Measurements from ENCODE around the gene C6orf62. TPM values are rescaled to one million over a fixed set of nuclear protein-coding genes. Genes with fewer than 3 reads are reported as not detected.

Gene C6orf62
- total and polyA plus RNA-seq, 2 donors from 2014 or later: 55.8 to 114 TPM

GRCh38 chr6:24689964-24690363, 29.0 kb downstream of the C6orf62 start:
- Histone ChIP-seq H3K9me3 (ENCODE audit: control insufficient read depth in 2 of 3, insufficient read depth in 1 of 3, low read length in 3 of 3) (no peaks in the 10 kb centered on the region), H3K27me3 (ENCODE audit: control insufficient read depth, insufficient read depth, low read length) (no peaks in the 10 kb centered on the region), H3K9ac (ENCODE audit: low read length in 3 of 3) (no peak overlapping the region), H3K27ac (ENCODE audit: low read depth in 2 of 2, low read length in 2 of 2) (no peak overlapping the region), H3K4me1 (ENCODE audit: control insufficient read depth in 2 of 3, insufficient read depth in 2 of 3, low read depth in 1 of 3, low read length in 3 of 3) (no peaks in the 10 kb centered on the region), H3K36me3 (ENCODE audit: control insufficient read depth in 2 of 3, insufficient read depth in 3 of 3, low read length in 3 of 3) (no peaks in the 10 kb centered on the region), H3K4me3 (ENCODE audit: low read length in 3 of 3) (no peak overlapping the region)
- no peak for TF ChIP-seq CTCF (IDR thresholded peaks at IDR 0.05; ENCODE audit: borderline replicate concordance, extremely low read depth, insufficient read depth)
- FAIRE-seq (no peak), DNase-seq (no peak)
- intact Hi-C loops (cut with DNase I): loop anchor here (10.0 kb wide), 1 partner anchor 105 kb away; no protein-coding TSS in a partner anchor

- H3K4me3 ChIP-seq (ENCODE audit: low read length in 3 of 3): no peak overlapping the region
- H3K9ac ChIP-seq (ENCODE audit: low read length in 3 of 3): no peak overlapping the region
- no peak for DNase-seq
- H3K9me3 ChIP-seq (ENCODE audit: control insufficient read depth in 2 of 3, insufficient read depth in 1 of 3, low read length in 3 of 3): no peaks in the 10 kb centered on the region
- no peak for TF ChIP-seq CTCF (IDR thresholded peaks at IDR 0.05; ENCODE audit: borderline replicate concordance, extremely low read depth, insufficient read depth)
- no peaks in the 10 kb centered on the region for H3K36me3 ChIP-seq (ENCODE audit: control insufficient read depth in 2 of 3, insufficient read depth in 3 of 3, low read length in 3 of 3)
- H3K27ac ChIP-seq (ENCODE audit: low read depth in 2 of 2, low read length in 2 of 2): no peak overlapping the region
- no peak for FAIRE-seq
- H3K27me3 ChIP-seq (ENCODE audit: control insufficient read depth, insufficient read depth, low read length): no peaks in the 10 kb centered on the region
- no peaks in the 10 kb centered on the region for H3K4me1 ChIP-seq (ENCODE audit: control insufficient read depth in 2 of 3, insufficient read depth in 2 of 3, low read depth in 1 of 3, low read length in 3 of 3)
- intact Hi-C loops (cut with DNase I): no loop called here
These were observed 32.0 kb downstream of the C6orf62 start for GRCh38 chr6:24686946-24687345.

GRCh38 chr6:24686408-24686807, 32.5 kb downstream of the C6orf62 start:
- TF ChIP-seq CTCF (IDR thresholded peaks at IDR 0.05; ENCODE audit: borderline replicate concordance, extremely low read depth, insufficient read depth): no peak
- H3K4me1 ChIP-seq (ENCODE audit: control insufficient read depth in 2 of 3, insufficient read depth in 2 of 3, low read depth in 1 of 3, low read length in 3 of 3): no peaks in the 10 kb centered on the region
- H3K36me3 ChIP-seq (ENCODE audit: control insufficient read depth in 2 of 3, insufficient read depth in 3 of 3, low read length in 3 of 3): no peaks in the 10 kb centered on the region
- intact Hi-C loops (cut with DNase I): no loop called here
- no peaks in the 10 kb centered on the region for H3K27me3 ChIP-seq (ENCODE audit: control insufficient read depth, insufficient read depth, low read length)
- FAIRE-seq: no peak
- no peak overlapping the region for H3K4me3 ChIP-seq (ENCODE audit: low read length in 3 of 3)
- no peak overlapping the region for H3K9ac ChIP-seq (ENCODE audit: low read length in 3 of 3)
- no peaks in the 10 kb centered on the region for H3K9me3 ChIP-seq (ENCODE audit: control insufficient read depth in 2 of 3, insufficient read depth in 1 of 3, low read length in 3 of 3)
- no peak for DNase-seq
- no peak overlapping the region for H3K27ac ChIP-seq (ENCODE audit: low read depth in 2 of 2, low read length in 2 of 2)

Measured in kidney (tissue), 14 donors.